Fibroblast of lung (primary cell): ENCODE data around the gene PKIB. TPM values are rescaled to one million over a fixed set of nuclear protein-coding genes. Genes with fewer than 3 reads are reported as not detected.
"Not testable (repeated sequence)": the region's sequence is repeated elsewhere in the genome, so short reads cannot be mapped to it uniquely, and the experiment has no call there.

Source experiments
- DNase-seq, 2 donors: peaks; one replicate each; pipeline versions ENCODE4 v3.0.0 to v3.0.0-alpha.2; 2010; ENCODE audit warnings: low read depth in 2 of 2
- H2AFZ ChIP-seq: 2 replicates; pipeline ENCODE4 v1.5.1; 2012; ENCODE audit warnings: low read length, control low read depth, inconsistent platforms
- H3K27ac ChIP-seq: 2 replicates; pipeline ENCODE4 v1.5.1; 2011; ENCODE audit warnings: low read length, control low read depth; ENCODE audit not compliant: insufficient read depth
- H3K27me3 ChIP-seq: 2 replicates; pipeline ENCODE4 v1.5.1; 2011; ENCODE audit warnings: mild to moderate bottlenecking, low read length; ENCODE audit not compliant: control insufficient read depth, insufficient read depth
- H3K36me3 ChIP-seq: 2 replicates; pipeline ENCODE4 v1.5.1; 2011; ENCODE audit warnings: low read length; ENCODE audit not compliant: control insufficient read depth, insufficient read depth
- H3K4me1 ChIP-seq: 2 replicates; pipeline ENCODE4 v1.5.1; 2011; ENCODE audit warnings: low read length; ENCODE audit not compliant: control insufficient read depth, insufficient read depth; ENCODE audit errors: extremely low read depth
- H3K4me2 ChIP-seq: 2 replicates; pipeline ENCODE4 v1.5.1; 2011; ENCODE audit warnings: low read length, control low read depth; ENCODE audit not compliant: insufficient read depth; ENCODE audit errors: extremely low read depth
- H3K4me3 ChIP-seq, 4 experiments: fragments of 200-600 bp in 1 of 4; sonication (generic) in 1 of 4; replicated peaks in 1 of 4; 2 replicates each; pipeline ENCODE4 v1.5.1; 2011 to 2016; ENCODE audit warnings: low read length in 4 of 4, low read depth in 3 of 4, mild to moderate bottlenecking in 3 of 4, control low read depth in 2 of 4, inconsistent platforms in 1 of 4, mixed read lengths in 1 of 4; ENCODE audit not compliant: insufficient read depth in 1 of 4; ENCODE audit errors: control extremely low read depth in 1 of 4
- H3K79me2 ChIP-seq: 2 replicates; pipeline ENCODE4 v1.5.1; 2012; ENCODE audit warnings: mild to moderate bottlenecking, low read length, inconsistent platforms; ENCODE audit not compliant: control insufficient read depth, insufficient read depth
- H3K9ac ChIP-seq: 2 replicates; pipeline ENCODE4 v1.5.1; 2011; ENCODE audit warnings: mild to moderate bottlenecking, low read length, control low read depth; ENCODE audit not compliant: insufficient read depth
- H3K9me3 ChIP-seq: 2 replicates; pipeline ENCODE4 v1.5.1; 2012; ENCODE audit warnings: low read depth, low read length; ENCODE audit not compliant: control insufficient read depth, insufficient read depth
- H4K20me1 ChIP-seq: 2 replicates; pipeline ENCODE4 v1.5.1; 2011; ENCODE audit warnings: low read length; ENCODE audit not compliant: control insufficient read depth, insufficient read depth; ENCODE audit errors: extremely low read depth
- EZH2 ChIP-seq: IDR thresholded peaks from 2 replicates; pipeline ENCODE4 v1.5.1; 2012; ENCODE audit warnings: low read length, control low read depth, mild to moderate bottlenecking; ENCODE audit errors: missing control alignments
- polyA plus RNA-seq, 2 donors: library from polyadenylated mRNA; depleted of rRNA in 1 of 2; stranded (reverse) in 1 of 2; unstranded in 1 of 2; fragments of >200 nt; gene quantifications; 2 replicates each; pipeline ENCODE4 v1.2.1, GENCODE V29; 2011 to 2012; ENCODE audit warnings: missing spikeins in 1 of 2
- total RNA-seq: library from RNA; depleted of rRNA; stranded (reverse); fragments of >200 nt; gene quantifications from 2 replicates; pipeline ENCODE4 v1.2.1, GENCODE V29; 2014
- TF ChIP-seq, protein P1 (sequence below), 2 donors: IDR thresholded peaks in 1 of 2; conservative IDR thresholded peaks in 1 of 2; 1 replicate in 1 of 2; 2 replicates in 1 of 2; pipeline ENCODE4 v1.5.1; 2011 to 2012; ENCODE audit warnings: low read length in 2 of 2, control low read depth in 1 of 2, inconsistent platforms in 1 of 2, low read depth in 1 of 2, mild to moderate bottlenecking in 1 of 2

The PKIB gene
- total and polyA plus RNA-seq, 2 donors (not counting 1 experiment from before 2014, with no cell fraction given), result 1.3 to 4.4 TPM

- H3K9ac ChIP-seq, result no peak overlapping the region
- H3K36me3 ChIP-seq, result no peaks in the 10 kb centered on the region
- no peaks in the 10 kb centered on the region for H4K20me1 ChIP-seq
- DNase-seq, result no peak
- TF ChIP-seq EZH2, result no peak
- TF ChIP-seq, protein P1, sequence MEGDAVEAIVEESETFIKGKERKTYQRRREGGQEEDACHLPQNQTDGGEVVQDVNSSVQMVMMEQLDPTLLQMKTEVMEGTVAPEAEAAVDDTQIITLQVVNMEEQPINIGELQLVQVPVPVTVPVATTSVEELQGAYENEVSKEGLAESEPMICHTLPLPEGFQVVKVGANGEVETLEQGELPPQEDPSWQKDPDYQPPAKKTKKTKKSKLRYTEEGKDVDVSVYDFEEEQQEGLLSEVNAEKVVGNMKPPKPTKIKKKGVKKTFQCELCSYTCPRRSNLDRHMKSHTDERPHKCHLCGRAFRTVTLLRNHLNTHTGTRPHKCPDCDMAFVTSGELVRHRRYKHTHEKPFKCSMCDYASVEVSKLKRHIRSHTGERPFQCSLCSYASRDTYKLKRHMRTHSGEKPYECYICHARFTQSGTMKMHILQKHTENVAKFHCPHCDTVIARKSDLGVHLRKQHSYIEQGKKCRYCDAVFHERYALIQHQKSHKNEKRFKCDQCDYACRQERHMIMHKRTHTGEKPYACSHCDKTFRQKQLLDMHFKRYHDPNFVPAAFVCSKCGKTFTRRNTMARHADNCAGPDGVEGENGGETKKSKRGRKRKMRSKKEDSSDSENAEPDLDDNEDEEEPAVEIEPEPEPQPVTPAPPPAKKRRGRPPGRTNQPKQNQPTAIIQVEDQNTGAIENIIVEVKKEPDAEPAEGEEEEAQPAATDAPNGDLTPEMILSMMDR (conservative IDR thresholded peaks at IDR 0.05 in 1 of 2, IDR thresholded peaks at IDR 0.05 in 1 of 2; ENCODE audit: low read depth in 1 of 2, low read length in 2 of 2), result no peak
- H3K4me2 ChIP-seq, result no peak overlapping the region
- H3K27me3 ChIP-seq, result no peaks in the 10 kb centered on the region
- no peak overlapping the region for H3K27ac ChIP-seq
- H3K4me3 ChIP-seq, result no peak overlapping the region
- H3K79me2 ChIP-seq, result no peaks in the 10 kb centered on the region
- no peak overlapping the region for H2AFZ ChIP-seq
- no peaks in the 10 kb centered on the region for H3K4me1 ChIP-seq
- H3K9me3 ChIP-seq, result no peaks in the 10 kb centered on the region
Observed at GRCh38 chr6:122740936-122741335, 130.7 kb downstream of the PKIB start.

DNA sequence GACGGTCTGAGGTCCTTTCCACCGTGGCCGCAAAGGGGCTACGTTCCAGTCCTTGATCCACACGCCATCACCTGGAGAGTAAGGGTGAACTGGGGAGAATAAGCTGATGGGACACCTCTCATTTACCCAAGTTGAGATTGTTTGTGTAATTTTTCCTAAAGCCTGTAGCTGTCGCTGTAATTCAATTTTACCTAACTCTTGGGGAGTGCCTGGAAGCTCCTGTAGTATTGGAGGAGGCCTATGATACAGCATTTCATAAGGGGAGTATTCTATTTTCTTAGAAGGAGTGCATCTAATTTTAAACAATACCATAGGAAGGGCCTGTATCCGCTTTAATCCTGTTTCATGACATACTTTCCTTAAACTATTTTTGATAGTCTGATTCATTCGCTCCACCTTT, 134.0 kb downstream of the PKIB start:
- not testable (repeated sequence) for H4K20me1 ChIP-seq, H3K4me1 ChIP-seq, H3K27me3 ChIP-seq, H3K9me3 ChIP-seq, H3K9ac ChIP-seq, H3K27ac ChIP-seq, H3K36me3 ChIP-seq, H3K4me2 ChIP-seq, H3K79me2 ChIP-seq, H3K4me3 ChIP-seq, H2AFZ ChIP-seq
- TF ChIP-seq, protein P1 (conservative IDR thresholded peaks at IDR 0.05 in 1 of 2, IDR thresholded peaks at IDR 0.05 in 1 of 2; ENCODE audit: low read depth in 1 of 2, low read length in 2 of 2), result peak; percentile 38 to 42
- DNase-seq, result peak in 1 of 2 donors; percentile 14

- not testable (repeated sequence) for H3K9me3 ChIP-seq, H4K20me1 ChIP-seq, DNase-seq, H3K9ac ChIP-seq, H3K4me1 ChIP-seq, H3K36me3 ChIP-seq, H3K4me3 ChIP-seq, H3K79me2 ChIP-seq, H3K27me3 ChIP-seq, H2AFZ ChIP-seq, H3K27ac ChIP-seq, H3K4me2 ChIP-seq
Observed at GRCh38 chr6:122744856-122745255, 134.7 kb downstream of the PKIB start.
